HAP-1 (cell line): ENCODE data around the gene CUL3.

Experiments used
- DNase-seq, 2 experiments: peaks; one replicate each; pipeline ENCODE4 v3.0.0-alpha.2; 2016 to 2020; ENCODE audit warnings: low spot score in 2 of 2
- H3K27me3 ChIP-seq: fragments of 250-450 bp; sonication (Bioruptor Pico); 2 replicates; pipeline ENCODE4 v1.5.1; 2020; ENCODE audit warnings: low read depth, mild to moderate bottlenecking, moderate library complexity
- H3K36me3 ChIP-seq: fragments of 250-450 bp; sonication (Bioruptor Pico); replicated peaks from 2 replicates; pipeline ENCODE4 v1.5.1; 2020; ENCODE audit warnings: mild to moderate bottlenecking
- H3K4me1 ChIP-seq: fragments of 250-450 bp; sonication (Bioruptor Pico); 2 replicates; pipeline ENCODE4 v1.5.1; 2020; ENCODE audit warnings: mild to moderate bottlenecking
- H3K4me3 ChIP-seq: fragments of 250-450 bp; sonication (Bioruptor Pico); 2 replicates; pipeline ENCODE4 v1.5.1; 2020; ENCODE audit warnings: mild to moderate bottlenecking, moderate library complexity
- H3K9me3 ChIP-seq: fragments of 250-450 bp; sonication (Bioruptor Pico); 2 replicates; pipeline ENCODE4 v1.5.1; 2020; ENCODE audit warnings: mild to moderate bottlenecking, moderate library complexity
- in situ Hi-C: fragments of 300-500 bp; cut with MboI; formaldehyde crosslinking; loops from 3 replicates; pipeline ENCODE4 v1.14.3; 2020; ENCODE audit warnings: low sequenced_read_pairs, inconsistent platforms, mixed read lengths

The CUL3 gene

DNA sequence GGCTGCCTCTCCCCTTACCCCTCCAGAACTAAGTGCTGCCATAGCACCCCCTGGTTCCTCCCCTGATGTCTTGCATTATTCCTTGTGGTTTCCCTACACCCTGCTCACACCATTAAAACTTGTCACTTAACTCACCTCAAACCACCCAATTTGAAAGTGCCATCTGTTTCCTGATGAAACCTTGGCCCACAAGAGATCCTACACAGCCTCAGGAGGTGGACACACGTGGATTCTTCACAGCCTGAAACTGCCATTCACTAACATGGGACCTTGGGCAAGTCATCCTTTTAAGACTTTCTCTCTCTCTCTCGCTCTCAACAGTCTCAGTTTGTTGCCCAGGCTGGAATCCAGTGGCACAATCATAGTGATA, 155.7 kb downstream of the CUL3 start:
- H3K4me3 ChIP-seq = no peak overlapping the region
- no peak for DNase-seq
- peaks cover 2% of the 10 kb centered on the region; the same call in 1 of the 2 replicates for H3K4me1 ChIP-seq
- no peaks in the 10 kb centered on the region for H3K9me3 ChIP-seq
- H3K27me3 ChIP-seq = no peaks in the 10 kb centered on the region
- no peaks in the 10 kb centered on the region for H3K36me3 ChIP-seq
- in situ Hi-C loops = no loop called here

DNA sequence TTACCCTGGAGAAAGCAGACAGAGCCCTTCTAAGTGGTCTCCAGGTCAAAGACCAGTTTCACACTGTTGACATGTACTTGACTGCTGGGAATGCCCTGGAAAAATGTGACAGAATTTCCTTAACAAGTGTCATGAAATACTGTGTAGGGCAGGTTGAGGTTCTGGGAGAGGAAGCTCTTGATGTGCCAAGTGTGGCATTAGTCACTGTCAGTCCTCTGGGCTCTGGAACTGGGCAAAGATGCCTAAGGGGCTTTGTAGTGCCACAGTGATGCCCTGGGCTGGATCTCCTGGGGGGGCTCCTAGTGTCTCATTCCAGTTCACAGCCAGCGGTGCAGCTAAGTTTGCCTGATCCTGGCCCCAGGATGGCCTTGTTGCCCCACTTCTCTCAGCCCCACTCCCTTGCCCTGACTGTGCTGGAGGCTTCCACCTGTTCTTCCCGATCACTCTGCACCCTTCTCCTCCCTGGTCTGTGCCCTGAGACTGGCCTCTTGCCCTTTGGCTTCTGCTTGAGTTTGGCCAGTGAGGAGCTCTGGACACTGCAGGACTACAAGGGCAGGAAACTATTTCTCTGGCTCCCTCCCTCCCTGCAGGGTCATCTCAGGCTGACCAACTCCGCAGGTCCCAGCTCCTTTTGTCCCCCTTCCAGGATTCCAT, 156.2 kb downstream of the CUL3 start:
- Histone ChIP-seq H3K4me3 (no peak overlapping the region), H3K9me3 (no peaks in the 10 kb centered on the region), H3K36me3 (no peaks in the 10 kb centered on the region), H3K4me1 (peaks cover 2% of the 10 kb centered on the region; the same call in 1 of the 2 replicates), H3K27me3 (no peaks in the 10 kb centered on the region)
- DNase-seq = no peak
- in situ Hi-C loops = no loop called here

DNA sequence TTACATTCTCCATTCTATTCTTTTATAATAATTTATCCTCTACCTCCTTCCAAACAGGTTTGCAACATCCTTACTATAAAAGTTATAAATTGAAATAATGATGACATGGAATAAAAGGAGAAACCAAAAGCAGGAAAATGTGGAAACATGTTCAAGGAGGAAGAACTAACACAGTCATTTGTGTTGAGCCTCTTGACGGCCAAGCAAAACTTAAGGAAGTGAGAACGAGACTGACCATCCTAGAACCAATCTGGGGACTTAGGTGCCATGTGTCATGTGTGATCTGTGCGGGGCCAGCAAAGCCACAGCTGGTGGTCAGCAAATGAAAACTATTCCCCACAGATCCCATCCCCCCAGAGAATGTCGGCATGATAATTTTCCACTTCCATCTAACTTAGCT, 157.7 kb downstream of the CUL3 start:
- H3K4me3 ChIP-seq = no peak overlapping the region
- DNase-seq = no peak
- H3K36me3 ChIP-seq = no peaks in the 10 kb centered on the region
- no peaks in the 10 kb centered on the region for H3K27me3 ChIP-seq
- H3K9me3 ChIP-seq = no peaks in the 10 kb centered on the region
- in situ Hi-C loops = no loop called here
- H3K4me1 ChIP-seq = no peaks in the 10 kb centered on the region

DNA sequence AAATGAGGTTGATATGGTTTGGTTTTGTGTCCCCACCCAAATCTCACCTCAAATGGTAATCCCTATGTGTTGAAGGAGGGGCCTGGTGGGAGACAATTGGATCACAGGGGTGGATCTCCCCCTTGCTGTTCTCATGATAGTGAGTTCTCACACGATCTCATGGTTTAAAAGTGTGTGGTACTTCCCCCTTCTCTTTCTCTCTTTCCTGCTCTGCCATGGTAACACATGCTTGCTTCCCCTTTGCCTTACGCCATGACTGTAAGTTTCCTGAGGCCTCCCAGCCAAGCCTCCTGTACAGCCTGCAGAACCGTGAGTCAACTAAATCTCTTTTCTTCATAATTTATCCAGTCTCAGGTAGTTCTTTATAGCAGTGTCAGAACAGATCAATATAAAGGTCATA, 158.5 kb downstream of the CUL3 start:
- H3K27me3 ChIP-seq = no peaks in the 10 kb centered on the region
- H3K9me3 ChIP-seq = no peaks in the 10 kb centered on the region
- in situ Hi-C loops = no loop called here
- H3K4me3 ChIP-seq = no peak overlapping the region
- no peaks in the 10 kb centered on the region for H3K4me1 ChIP-seq
- no peak for DNase-seq
- no peaks in the 10 kb centered on the region for H3K36me3 ChIP-seq

DNA sequence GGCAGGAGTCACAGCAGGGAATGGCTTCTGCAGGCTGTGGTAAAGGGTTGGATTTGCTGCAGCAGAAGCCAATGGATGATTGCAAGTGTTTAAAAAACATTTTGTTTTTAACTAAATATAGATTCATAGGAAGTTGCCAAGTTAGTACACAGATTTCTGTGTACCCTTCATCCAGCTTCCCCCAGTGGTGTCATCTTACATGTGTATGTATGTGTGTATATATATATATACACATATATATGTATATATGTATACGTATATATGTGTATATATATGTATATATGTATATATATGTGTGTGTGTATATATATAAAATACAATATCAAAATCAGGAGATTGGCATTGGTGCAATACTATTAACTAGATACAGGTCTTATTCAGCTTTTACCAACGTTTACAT, 164.1 kb downstream of the CUL3 start:
- H3K4me3 ChIP-seq = no peak overlapping the region
- H3K36me3 ChIP-seq = no peaks in the 10 kb centered on the region
- in situ Hi-C loops = no loop called here
- H3K27me3 ChIP-seq = no peaks in the 10 kb centered on the region
- no peaks in the 10 kb centered on the region for H3K4me1 ChIP-seq
- H3K9me3 ChIP-seq = no peaks in the 10 kb centered on the region
- no peak for DNase-seq
